ENCODE data around the gene COL25A1. TPM values are rescaled to one million over a fixed set of nuclear protein-coding genes. Genes with fewer than 3 reads are reported as not detected.

COL25A1 gene
- total and polyA plus RNA-seq, 2 experiments from 2014 or later: 0.28 to 1.9 TPM

- TF ChIP-seq EZH2 (IDR thresholded peaks at IDR 0.05; ENCODE audit: borderline replicate concordance) (no peak), CTCF (IDR thresholded peaks at IDR 0.05; ENCODE audit: poor library complexity) (no peak), EZH2phosphoT487 (IDR thresholded peaks at IDR 0.05; ENCODE audit: low read depth, severe bottlenecking, unreplicated experiment) (no peak)
- H3K79me2 ChIP-seq: no peaks in the 10 kb centered on the region
- no peak overlapping the region for H3K4me2 ChIP-seq
- H3K36me3 ChIP-seq (replicated peaks; ENCODE audit: insufficient read depth, low read depth): no peaks in the 10 kb centered on the region
- peaks cover 11% of the 10 kb centered on the region for H3K4me1 ChIP-seq (ENCODE audit: insufficient read depth)
- 43% methylated on average over 3 of the region's 3 CpGs for WGBS (ENCODE audit: low lambda C conversion rate, missing lambda C conversion rate)
- peak; percentile 31 for DNase-seq (ENCODE audit: low spot score)
- no peak overlapping the region for H3K4me3 ChIP-seq
- H3K9me2 ChIP-seq (replicated peaks; ENCODE audit: insufficient read depth): no peaks in the 10 kb centered on the region
- H3K27ac ChIP-seq: peak overlapping the region; percentile 22
- H3K27me3 ChIP-seq: no peaks in the 10 kb centered on the region
- H4K20me1 ChIP-seq (ENCODE audit: insufficient read depth, poor library complexity, severe bottlenecking): no peaks in the 10 kb centered on the region
- no peaks in the 10 kb centered on the region for H3K9me3 ChIP-seq (ENCODE audit: low read depth)
- H2AFZ ChIP-seq: no peak overlapping the region
These were observed 452.8 kb downstream of the COL25A1 start for GRCh38 chr4:108849611-108850168.

- no peak overlapping the region for H2AFZ ChIP-seq
- no peak for DNase-seq (ENCODE audit: low spot score)
- peaks cover 11% of the 10 kb centered on the region for H3K4me1 ChIP-seq (ENCODE audit: insufficient read depth)
- H3K27ac ChIP-seq: no peak overlapping the region
- TF ChIP-seq CTCF (IDR thresholded peaks at IDR 0.05; ENCODE audit: poor library complexity) (no peak), EZH2 (IDR thresholded peaks at IDR 0.05; ENCODE audit: borderline replicate concordance) (no peak), EZH2phosphoT487 (IDR thresholded peaks at IDR 0.05; ENCODE audit: low read depth, severe bottlenecking, unreplicated experiment) (no peak)
- H4K20me1 ChIP-seq (ENCODE audit: insufficient read depth, poor library complexity, severe bottlenecking): no peaks in the 10 kb centered on the region
- 98% methylated on average over 2 of the region's 2 CpGs for WGBS (ENCODE audit: low lambda C conversion rate, missing lambda C conversion rate)
- H3K4me3 ChIP-seq: no peak overlapping the region
- H3K36me3 ChIP-seq (replicated peaks; ENCODE audit: insufficient read depth, low read depth): no peaks in the 10 kb centered on the region
- H3K9me3 ChIP-seq (ENCODE audit: low read depth): no peaks in the 10 kb centered on the region
- no peaks in the 10 kb centered on the region for H3K27me3 ChIP-seq
- no peaks in the 10 kb centered on the region for H3K9me2 ChIP-seq (replicated peaks; ENCODE audit: insufficient read depth)
- H3K79me2 ChIP-seq: no peaks in the 10 kb centered on the region
- H3K4me2 ChIP-seq: no peak overlapping the region
These were observed 455.9 kb downstream of the COL25A1 start for GRCh38 chr4:108846568-108846967.

GRCh38 chr4:108840426-108840975, 462.0 kb downstream of the COL25A1 start:
- H3K4me2 ChIP-seq: no peak overlapping the region
- no peak overlapping the region for H3K4me3 ChIP-seq
- no peak overlapping the region for H3K27ac ChIP-seq
- no peaks in the 10 kb centered on the region for H3K79me2 ChIP-seq
- H3K9me2 ChIP-seq (replicated peaks; ENCODE audit: insufficient read depth): no peaks in the 10 kb centered on the region
- no peaks in the 10 kb centered on the region for H4K20me1 ChIP-seq (ENCODE audit: insufficient read depth, poor library complexity, severe bottlenecking)
- no peaks in the 10 kb centered on the region for H3K4me1 ChIP-seq (ENCODE audit: insufficient read depth)
- H3K27me3 ChIP-seq: no peaks in the 10 kb centered on the region
- DNase-seq (ENCODE audit: low spot score): no peak
- H2AFZ ChIP-seq: no peak overlapping the region
- H3K9me3 ChIP-seq (ENCODE audit: low read depth): no peaks in the 10 kb centered on the region
- TF ChIP-seq EZH2 (IDR thresholded peaks at IDR 0.05; ENCODE audit: borderline replicate concordance): no peak
- no peak for TF ChIP-seq EZH2phosphoT487 (IDR thresholded peaks at IDR 0.05; ENCODE audit: low read depth, severe bottlenecking, unreplicated experiment)
- TF ChIP-seq CTCF (IDR thresholded peaks at IDR 0.05; ENCODE audit: poor library complexity): no peak
- H3K36me3 ChIP-seq (replicated peaks; ENCODE audit: insufficient read depth, low read depth): no peaks in the 10 kb centered on the region

All from hepatocyte (in vitro differentiated cells).